Right forelimb (tissue), 1 donor: Measurements from ENCODE around the gene PHAF1.

Experiments used
- DNase-seq: peaks from one replicate; pipeline ENCODE4 v3.0.0-alpha.2; 2018

Gene PHAF1

DNA sequence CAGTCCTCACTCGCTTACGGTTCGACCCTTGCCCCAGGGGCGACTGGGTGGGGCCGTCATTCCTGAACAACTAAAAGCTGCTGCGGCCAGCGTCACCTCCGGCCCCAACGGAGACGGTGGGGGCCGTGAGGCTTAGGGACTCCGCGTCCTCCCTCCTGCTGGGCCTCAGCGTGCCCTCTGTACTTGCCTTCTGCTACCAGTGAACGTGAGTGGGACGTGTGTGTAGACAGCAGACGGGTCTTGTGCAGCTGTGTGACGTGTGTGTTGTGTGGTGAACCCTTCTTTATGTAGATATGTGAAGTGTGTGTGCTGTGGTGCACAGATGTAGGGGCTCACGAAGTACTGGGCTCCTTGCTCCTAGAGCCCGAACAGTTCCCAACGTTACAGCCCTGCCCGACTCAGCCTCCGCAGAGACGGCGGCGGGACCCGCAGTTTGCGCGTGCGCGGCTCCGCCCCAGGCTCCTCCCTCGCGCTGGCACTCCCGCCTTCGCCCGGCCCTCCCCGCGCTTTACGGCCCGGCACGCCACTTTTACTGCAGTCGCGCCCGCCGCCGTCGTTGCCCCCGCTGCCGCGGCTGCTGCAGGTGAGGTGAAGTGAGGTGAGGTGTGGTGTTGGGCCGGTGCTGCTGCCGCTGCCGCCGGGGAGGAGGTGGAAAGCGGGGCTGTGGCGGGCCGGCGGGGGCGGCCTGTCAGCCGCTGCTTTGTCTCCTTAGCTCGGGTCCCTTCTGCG lies at the start of gene PHAF1:
TSS of gene PHAF1 (plus strand) at position 535 of the 729 bp plus-strand sequence. CDS start 235 bp downstream, outside the sequence.
- DNase-seq, result peak; percentile 98

DNA sequence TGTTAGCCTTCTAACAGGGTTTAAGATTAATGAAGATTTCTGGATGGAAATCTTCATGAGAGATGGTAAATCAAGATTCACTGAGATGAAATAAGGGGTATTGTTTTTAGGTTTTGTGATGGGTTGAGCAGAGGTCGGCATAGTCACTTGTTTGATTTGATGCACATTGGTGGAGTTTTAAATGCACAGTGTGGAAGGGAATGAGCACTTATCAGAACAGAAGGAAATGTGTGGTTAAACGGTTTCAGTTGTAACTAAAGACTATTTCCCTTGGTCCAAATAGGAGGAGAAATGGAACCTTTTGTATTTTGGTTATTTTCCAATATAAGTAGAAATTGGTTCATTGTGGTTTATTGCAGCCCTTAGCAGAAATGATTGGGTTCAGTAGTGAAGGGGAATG lies 46.7 kb upstream of the PHAF1 start:
- no peak for DNase-seq

DNA sequence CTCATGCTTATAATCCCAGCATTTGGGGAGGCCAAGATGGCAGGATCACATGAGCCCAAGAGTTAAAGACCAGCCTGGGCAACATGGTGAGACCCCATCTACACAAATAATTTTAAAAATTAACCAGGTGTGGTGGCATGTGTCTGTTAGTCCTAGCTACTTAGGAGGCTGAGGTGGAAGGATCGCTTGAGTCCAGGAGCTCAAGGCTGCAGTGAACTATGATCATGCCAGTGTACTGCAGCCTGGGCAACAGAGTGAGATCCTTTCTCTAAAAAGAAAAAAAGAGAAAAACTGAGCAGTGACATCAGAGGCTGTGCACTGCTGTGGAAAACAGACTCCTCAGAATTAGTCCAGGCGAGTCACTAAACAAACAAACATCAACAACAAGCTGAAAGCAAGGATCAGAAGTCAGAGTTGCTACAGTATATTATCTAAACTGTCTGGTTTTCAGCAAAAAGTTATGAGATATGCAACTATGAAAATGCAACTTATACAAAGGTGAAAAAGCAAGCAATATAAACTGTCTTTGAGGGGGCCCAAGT lies 41.5 kb upstream of the PHAF1 start:
- DNase-seq, result no peak

DNA sequence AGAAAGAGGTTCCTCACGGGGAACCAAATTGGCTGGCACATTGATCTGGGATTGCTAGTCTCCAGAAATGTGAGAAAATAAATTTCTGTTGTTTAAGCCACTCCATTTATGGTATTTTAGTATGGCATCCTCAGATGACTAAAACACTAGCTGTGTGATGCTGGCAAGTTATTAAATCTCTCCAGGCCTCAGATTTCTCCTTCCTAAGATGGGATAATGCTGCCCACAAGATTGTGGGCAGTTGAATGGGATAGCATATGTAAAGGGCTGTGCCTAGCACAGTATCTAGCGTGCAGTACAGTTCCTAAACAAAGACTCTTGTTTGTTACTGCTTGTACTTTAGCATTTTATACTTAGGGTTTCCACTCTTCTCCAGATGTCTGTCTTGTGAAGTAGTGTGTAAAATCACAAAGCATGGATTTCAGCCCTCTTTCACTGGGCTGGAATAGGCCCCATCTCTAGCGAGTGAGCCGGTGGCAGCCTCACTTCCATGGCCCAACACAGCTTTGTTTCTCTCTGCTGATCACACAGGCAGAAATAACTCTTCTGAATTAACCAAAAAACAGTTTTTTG lies 38.2 kb upstream of the PHAF1 start:
- DNase-seq, result no peak

DNA sequence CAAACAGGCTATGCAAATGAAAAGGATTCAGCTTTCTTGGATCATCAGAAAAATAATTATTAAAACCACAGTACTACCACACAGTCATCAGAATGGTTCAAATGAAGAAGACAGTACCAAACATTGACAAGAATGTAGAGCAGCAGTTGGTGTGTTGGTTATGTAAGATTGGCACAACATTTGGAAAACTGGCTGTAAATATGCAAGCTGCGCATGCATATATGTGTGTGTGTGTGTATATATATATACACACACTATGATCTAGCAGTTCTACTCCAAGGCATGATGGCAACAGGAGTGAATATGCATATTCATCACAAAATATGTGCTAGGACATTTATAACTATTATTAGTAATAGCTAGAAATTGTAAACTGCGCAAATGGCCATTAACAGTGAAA lies 34.4 kb upstream of the PHAF1 start:
- no peak for DNase-seq

DNA sequence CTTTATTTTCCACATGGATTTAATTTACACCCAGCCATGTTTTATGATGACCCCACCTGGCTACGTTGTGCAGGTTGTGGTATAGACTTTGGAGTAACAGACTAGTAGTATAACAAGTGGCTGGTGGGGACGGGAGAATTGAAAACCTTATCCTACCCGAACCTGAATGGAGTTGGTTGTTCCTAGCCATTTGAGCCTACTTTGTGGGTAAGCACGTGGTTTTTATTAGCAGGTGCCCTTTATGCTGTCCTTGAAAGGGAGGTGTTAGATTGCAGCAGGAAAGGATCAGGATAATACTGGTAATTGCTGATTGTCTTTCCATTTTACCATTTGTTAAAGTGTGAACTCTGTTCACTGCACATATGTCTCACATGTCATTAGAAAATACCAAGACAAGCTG lies 31.9 kb upstream of the PHAF1 start:
- no peak for DNase-seq

DNA sequence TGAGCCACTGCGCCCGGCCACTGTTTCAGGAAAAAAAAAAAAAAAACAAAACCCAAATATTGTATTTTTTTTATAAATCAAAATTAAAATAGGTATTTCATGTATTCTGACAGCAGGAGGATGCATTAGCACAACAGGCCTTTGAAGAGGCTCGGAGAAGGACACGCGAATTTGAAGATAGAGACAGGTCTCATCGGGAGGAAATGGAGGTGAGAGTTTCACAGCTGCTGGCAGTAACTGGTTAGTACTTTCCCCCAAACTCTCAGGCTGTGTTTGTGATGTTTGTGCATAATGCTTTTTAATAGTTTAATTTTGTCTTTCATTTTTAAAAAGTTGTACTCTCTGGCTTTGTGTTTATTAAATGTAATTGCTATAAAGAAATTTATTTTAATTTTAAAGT lies 27.6 kb upstream of the PHAF1 start:
- DNase-seq, result no peak

DNA sequence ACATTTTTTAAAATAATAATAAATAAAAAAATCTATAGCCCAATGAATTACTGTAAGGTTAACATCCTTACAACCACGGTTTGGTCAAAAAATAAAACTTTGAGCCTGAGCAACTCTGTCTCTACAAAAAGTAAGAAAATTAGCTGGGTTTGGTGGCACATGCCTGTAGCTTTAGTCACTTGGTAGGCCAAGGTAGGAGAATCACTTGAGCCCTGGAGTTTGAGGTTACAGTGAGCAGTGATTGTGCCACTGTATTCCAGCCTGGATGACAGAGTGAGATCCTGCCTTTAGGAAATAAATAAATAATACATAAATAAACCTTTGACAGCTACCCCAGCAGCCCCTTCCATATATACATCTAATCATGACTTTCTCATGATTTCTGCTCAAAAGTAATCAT lies 26.9 kb upstream of the PHAF1 start:
- no peak for DNase-seq

DNA sequence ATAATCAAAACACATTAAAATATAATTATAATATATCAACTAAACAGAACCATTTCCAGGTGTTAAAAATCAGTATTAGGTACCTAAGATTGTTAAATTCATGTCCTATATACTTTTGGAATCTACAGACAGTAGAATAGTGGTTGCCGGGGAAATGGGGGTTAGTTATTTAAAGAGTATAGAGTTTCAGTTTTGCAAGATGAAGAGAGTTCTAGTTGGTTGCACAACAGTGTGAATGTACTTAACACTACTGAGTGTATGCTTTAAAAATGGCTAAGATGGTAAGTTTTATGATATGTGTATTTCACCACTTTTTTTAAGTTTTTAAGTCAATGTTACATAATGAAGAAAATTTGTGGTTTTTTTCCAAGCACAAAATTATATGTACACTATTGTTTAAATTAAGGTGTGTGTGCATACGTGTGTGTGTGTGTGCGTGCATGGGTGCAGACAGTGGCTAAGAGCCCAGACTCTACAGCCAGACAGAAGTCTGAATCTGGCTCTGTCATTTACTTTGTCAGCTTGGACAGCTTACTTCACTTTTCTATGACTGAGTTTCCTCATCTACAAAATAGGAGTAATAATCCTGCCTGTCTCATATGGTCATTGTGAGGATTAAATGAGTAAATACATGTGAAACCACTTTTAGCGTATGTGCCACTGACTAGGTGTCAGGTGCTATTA lies 25.3 kb upstream of the PHAF1 start:
- DNase-seq, result no peak

DNA sequence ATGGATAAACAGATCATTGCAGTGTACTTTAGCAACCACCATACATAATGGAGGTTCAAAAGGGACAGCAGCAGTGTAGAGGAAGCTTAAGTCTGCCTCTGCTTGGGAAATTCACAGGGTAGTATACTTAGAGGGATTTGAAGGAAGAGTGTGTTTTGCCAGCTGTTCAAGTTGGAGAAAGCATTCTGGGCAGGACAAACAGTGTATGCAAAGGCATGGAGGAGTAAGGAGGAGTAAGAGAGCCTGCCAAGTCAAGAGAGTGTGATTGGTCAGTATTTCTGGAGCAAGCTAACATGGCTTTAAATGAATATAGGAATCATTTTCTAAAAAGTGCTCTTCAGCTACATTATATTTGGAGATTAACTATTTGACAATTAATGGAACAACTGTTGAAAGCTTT lies 22.9 kb upstream of the PHAF1 start:
- no peak for DNase-seq

DNA sequence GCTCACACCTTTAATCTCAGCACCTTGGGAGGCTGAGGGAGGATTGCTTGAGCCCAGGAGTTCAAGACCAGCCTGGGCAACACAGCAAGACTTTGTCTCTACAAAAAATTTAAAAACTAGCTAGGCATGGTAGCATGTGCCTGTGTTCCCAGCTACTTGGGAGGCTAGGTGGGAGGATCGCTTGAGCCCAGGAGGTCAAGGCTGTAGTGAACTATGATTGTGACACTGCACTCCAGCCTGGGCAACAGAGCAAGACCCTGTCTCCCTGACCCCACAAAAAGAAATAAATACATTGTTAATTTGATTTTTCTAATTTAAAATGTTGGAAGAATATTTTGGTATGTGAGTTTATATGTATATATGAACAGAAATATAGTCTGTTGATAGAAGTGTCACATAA lies 22.4 kb upstream of the PHAF1 start:
- no peak for DNase-seq

DNA sequence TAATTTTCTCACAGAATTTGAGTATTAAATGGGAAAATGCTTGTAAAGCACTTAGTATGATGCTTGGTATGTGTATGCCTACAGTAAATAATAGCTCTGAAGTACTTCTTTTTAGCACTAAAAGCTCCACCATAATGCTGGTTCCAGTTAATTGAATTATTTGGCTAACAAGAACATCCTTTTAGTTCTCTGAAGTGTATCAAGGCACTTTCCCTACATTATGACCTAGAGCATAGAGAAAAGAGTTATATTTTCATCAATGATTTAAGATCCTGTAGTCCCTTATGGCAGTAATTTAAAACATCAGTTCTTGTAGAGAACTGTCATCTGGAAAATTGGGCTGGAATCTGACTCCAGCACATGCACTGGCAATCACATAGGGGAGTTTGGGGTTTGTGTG lies 21.9 kb upstream of the PHAF1 start:
- no peak for DNase-seq

DNA sequence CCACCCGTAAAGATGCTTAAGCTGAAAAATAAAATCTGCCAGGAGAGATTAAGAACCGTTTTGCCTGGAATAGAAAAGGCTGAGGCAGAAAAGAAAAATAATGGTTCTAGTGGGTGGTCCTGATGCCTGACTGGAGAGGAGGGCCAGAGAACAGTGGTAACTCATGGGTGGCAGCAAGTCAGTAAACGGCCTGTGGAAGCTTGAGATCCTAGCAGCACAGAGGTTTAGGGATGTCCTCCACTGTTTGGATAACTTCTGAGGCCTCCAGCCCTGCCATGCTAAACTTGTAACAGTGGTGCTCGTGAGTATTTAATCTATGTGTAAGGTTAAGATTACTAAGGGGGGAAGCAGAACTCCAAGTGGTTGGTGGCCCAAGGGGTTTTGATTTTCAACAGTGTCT lies 21.2 kb upstream of the PHAF1 start:
- no peak for DNase-seq

DNA sequence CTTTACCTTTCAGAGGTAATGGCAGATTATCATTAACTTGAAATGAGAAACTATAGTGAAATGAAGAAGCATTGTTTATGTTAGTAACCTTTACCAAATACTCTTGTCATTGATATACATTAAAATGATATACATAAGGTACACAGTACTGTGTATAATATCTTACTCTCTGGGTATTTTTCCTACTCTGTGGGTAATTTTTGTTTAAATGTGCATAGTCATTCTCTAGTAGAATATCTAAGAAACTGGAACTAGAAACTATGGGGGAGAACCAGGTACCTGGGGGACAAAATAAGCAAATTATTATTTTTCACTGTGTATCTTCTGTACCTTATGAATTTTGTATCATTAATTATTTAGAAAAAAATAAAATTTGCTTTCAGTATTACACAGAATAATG lies 20.6 kb upstream of the PHAF1 start:
- DNase-seq, result no peak

DNA sequence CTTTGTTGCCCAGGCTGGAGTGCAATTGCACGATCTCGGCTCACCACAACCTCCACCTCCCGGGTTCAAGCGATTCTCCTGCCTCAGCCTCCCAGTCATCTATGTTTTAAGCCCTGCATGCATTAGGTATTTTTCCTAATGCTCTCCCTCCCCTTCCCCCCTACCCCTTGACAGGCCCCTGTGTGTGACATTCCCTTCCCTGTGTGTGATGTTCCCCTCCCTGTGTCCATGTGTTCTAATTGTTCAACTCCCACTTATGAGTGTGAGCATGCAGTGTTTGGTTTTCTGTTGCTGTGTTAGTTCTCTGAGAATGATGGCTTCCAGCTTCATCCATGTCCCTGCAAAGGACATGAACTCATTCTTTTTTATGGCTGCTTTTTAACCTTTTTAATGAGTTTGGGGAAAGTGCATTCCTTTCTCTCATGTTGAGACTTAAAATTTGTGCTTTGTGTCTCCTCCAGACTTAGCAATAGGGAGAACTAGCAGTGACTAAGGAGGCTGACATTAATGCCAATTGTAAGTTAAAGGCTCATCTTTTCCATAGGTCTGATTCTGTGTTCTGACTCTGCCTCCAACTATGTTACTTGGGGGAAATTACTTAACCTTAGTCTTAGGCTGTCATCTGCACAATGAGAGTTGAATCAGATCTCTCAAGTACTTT lies 17.7 kb upstream of the PHAF1 start:
- no peak for DNase-seq

DNA sequence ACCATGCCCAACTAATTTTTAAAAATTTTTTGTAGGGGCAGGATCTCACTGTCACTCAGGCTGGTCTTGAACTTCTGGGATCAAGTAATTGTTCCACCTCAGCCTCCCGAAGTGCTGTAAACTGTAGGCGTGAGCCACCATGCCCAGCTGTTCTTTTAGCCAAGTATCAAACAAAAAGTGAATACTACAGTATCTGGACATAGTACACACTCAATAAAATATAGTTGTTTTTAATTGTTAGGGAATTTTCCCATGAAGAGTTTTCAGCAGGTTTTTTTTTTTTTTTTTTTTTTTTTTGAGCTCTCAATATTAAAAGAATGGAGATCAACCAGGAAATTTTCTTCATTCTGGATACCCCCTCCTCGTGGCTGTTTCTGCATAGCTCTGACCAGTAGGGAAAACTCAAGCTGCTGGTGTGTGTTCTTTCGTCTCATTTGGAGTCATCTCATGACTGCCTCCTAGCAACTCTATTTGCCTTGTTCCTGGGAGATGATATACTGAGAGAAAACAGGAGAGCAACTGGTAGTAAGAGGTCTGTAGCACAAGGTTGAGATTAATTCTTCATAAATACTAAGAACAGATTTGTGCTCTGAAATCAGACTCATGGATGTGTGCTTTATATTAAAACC lies 16.5 kb upstream of the PHAF1 start:
- DNase-seq, result no peak

DNA sequence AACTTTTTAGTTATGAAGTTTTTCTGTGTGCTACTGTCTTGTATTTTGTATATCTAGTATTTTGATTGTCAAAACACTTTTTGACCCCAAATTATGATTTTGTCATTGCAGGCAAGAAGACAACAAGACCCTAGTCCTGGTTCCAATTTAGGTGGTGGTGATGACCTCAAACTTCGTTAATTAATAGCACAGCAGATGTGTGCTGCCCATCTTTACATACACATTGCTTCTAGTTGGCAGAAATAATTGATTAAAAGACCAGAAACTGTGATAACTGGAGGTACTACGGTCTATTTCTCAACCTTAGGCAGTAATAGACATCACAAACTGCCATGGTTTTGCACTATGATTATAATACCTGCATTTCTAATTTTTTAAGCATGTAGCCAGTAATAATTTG lies 11.1 kb upstream of the PHAF1 start:
- no peak for DNase-seq

DNA sequence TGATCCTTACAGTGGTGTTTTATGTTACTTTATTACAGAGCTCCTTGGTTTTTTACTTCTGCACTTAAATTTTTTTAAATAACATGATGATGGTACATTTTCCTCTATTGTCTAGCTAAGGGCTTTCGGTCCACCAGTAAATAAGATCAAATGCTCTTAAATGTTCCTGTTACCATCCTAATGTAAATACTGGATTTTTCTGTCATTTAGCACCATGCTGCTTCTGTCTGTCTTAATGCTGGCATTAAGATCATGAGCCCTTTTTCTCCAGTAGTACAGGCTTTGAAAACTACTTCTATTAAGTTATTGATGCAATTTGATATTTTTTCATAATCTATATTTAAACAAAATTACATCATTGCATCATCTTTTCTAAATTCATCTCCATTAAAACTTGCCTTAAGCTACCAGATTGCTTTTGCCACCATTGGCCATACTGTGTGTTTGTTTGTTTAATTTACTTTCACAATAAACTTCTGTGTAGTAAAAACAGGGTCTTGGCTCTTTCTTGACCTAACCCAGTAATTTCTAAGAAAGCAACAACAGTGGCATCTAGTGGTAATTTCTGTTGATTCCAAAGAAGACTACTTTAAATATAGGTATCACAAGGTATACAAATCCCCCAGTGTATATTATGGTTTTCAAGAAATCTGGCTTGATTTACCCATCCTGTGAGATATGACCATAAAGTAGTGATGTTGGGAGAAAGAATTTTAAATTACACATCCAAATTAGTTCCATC lies 9.0 kb upstream of the PHAF1 start:
- DNase-seq, result no peak

DNA sequence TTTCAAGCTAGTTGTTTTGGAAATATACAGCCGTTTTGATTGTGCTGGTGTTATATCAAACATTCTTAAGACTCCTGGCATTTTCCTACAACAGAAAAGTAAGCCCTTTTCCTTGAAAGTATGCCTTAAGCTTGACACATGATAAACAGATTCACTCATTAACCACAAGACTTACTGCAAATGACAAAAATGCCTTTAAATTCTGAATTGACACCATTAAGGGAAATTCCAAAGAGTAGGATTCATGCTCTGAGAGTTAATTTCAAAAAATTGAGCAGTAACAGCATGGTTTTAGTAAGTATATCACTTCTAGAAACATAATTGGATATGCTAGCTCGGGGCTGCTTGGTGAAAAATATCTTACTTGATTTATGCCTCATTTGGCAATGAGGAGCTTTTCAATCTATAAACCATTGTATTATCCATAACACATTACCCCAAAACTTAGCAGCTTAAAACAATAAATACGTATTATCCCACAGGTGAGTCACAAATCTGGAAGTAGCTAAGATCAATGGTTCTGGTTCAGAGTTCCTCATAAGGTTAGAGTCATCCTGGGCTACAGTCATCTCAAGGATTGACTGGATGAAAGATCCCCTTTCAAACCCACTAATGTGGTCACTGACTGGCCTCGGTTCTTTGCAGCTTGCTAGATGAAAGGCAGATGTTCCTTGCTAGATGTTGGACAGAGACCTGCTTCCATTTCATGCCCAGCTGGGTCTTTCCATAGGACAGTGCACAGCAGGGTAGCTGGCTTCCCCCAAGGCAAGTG lies 8.2 kb upstream of the PHAF1 start:
- DNase-seq, result no peak

DNA sequence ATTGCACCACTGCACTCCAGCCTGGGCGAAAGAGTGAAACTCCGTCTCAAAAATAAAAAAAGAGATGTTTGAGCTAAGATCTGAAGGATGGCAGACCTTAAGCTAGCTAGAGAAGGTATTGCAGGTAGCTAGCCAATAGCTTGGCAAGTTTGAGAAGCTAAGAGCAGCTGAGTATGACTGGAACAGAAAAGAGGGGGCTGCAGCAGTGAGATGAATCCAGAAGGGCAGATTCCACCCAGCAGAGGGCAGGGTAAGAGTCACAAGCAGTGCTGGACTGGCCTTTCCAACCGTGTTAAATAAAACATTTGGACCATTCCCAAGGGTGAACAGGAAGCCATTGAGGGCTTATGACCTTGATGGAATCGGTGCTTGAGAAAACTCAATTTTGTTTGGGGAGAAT lies 5.7 kb upstream of the PHAF1 start:
- DNase-seq, result no peak

DNA sequence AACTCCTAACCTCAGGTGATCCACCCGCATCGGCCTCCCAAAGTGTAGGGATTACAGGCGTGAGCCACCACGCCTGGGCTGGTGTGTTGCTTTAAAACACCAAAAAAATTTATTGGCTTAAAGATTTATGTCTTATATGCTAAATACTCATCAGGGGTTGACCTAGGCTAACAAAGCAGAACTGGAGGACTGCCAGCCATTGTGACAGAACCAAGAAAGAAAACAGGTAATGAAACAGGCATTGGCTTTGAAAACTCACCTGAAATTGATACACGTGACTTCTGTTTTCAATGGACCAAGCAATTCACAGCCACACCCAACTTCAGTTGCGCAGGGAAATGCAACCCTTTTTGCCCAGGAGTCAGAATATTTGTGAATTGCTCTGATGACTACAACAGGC lies 4.9 kb upstream of the PHAF1 start:
- no peak for DNase-seq

DNA sequence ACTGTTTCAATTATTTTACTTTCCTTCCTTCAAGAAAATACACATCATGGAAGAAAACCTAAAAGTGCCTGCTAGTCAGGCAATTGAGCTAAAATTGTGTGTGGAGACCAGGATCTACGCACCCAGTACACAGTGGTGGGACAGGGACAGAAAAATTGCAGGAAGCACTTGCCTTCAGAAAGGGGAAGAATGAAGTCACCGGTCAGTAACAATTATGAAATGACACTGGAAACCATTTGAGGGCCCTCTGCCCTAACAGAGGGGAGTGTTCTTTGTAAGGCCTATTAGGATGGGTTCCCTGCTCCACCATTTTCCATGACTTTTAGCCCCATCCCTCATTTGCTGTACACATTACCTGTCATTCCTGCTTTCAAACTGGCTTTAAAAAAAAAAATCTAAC lies 4.5 kb upstream of the PHAF1 start:
- no peak for DNase-seq
